ENCODE measurements around the gene SLC27A5. TPM values are rescaled to one million over a fixed set of nuclear protein-coding genes. Genes with fewer than 3 reads are reported as not detected.

Gene SLC27A5
- total RNA-seq, 1 experiment from 2014 or later, result 17.1 TPM

DNA sequence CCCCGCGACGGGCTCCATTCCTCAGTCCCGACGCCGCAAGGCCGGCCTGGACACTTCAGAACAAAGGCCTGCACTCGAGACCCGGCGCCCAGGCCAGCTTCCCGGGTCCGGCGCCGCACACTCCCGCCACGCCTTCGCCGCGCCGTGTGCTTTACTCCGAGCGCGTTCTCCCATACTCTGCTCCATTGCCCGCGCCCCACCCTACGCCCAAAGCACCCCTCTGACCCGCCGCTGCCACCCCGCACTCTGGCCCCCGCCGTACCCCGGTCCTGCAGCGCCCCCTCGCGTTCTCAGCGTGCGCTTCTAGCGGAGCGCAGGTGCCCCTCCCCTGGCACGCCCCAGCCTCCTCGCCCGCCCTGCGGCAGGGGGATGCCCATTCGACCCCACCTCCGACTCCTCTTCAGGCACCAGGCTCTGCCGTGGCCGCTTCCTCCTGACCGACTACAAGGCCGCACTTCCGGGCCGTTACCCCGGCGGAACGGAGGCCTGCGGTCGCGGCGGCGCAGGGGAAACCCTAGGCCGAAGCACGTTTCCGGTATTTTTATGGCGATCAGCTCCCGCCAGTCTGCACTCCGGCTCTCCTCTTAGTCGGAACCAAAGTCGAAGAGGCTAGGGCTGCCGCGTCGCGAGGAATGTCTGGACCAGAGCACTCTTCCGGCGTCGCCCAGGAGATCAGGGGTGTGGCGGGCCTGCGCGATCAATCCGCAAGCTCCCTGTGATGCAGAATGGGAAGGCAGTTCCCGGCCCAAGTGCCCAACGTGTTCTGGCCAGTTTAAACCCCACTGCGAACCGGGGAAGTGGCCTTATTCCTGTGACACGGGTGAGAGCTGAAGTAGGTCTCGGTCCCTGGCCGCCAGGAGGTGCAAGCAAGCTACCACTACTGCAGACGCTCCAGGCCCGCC, 7.8 kb upstream of the SLC27A5 start, which contains the start of gene ZBTB45:
Gene ZBTB45, minus strand, starts transcription at position 456 of the 902 bp plus-strand sequence. CDS start 2,137 bp downstream, outside the sequence.
- H4K5ac ChIP-seq (ENCODE audit: insufficient read length, low read depth, low read length), result peak within 1 kb of the TSS; percentile 19
- no peak within 1 kb of the TSS for H2BK15ac ChIP-seq (ENCODE audit: low read depth, low read length)
- H2BK5ac ChIP-seq (ENCODE audit: insufficient read length, low read length), result no peak within 1 kb of the TSS
- peak within 1 kb of the TSS; percentile 96 for H3K14ac ChIP-seq (ENCODE audit: insufficient read depth, low read length)
- peaks cover 9 to 19% (median 13%) of the 10 kb centered on the region in 3 experiments for H3K36me3 Mint-ChIP-seq (ENCODE audit: insufficient read depth in 1 of 3, low read depth in 3 of 3)
- H3K79me1 ChIP-seq (ENCODE audit: insufficient read depth, low read depth, low read length, poor library complexity, severe bottlenecking), result no peaks in the 10 kb centered on the region
- no peak within 1 kb of the TSS for H4K91ac ChIP-seq (ENCODE audit: insufficient read length, low read depth, low read length)
- H3K56ac ChIP-seq (ENCODE audit: insufficient read length, low read depth, low read length), result no peak within 1 kb of the TSS
- peak; percentile 95 for DNase-seq
- peaks cover 0 to 3% of the 10 kb centered on the region in 2 experiments; a peak in 1 of 5 replicates for H3K9me3 Mint-ChIP-seq
- peaks cover 2% of the 10 kb centered on the region; the same call in 1 of the 2 replicates for H3K79me2 ChIP-seq (ENCODE audit: insufficient read depth, low read length)
- H3K4me1 Mint-ChIP-seq, result peaks cover 46 to 48% of the 10 kb centered on the region in 2 experiments
- H3K23ac ChIP-seq (ENCODE audit: insufficient read length, low read depth, low read length), result no peak within 1 kb of the TSS
- peak within 1 kb of the TSS; percentile 91 to 96 for H3K4me3 Mint-ChIP-seq
- no peak within 1 kb of the TSS for H2BK12ac ChIP-seq (ENCODE audit: insufficient read length, low read depth, low read length)
- H3K18ac ChIP-seq (ENCODE audit: insufficient read length, low read depth, low read length), result peak within 1 kb of the TSS; percentile 95
- H4K8ac ChIP-seq (replicated peaks; ENCODE audit: insufficient read length, low read depth, low read length), result no peak within 1 kb of the TSS
- H3T11ph ChIP-seq (ENCODE audit: low read length), result no peak within 1 kb of the TSS
- peak within 1 kb of the TSS; percentile 85 for H3K4me2 ChIP-seq (ENCODE audit: insufficient read depth, insufficient read length, low read length)
- H3K9me3 ChIP-seq (ENCODE audit: control insufficient read depth, low read depth, low read length), result no peaks in the 10 kb centered on the region
- H3K9ac ChIP-seq (ENCODE audit: extremely low read depth, insufficient read length, low read length), result peak within 1 kb of the TSS; percentile 96
- H3K4me1 ChIP-seq (ENCODE audit: insufficient read depth, low read length), result no peaks in the 10 kb centered on the region; the same call in 1 of the 2 replicates
- H3K27me3 ChIP-seq (ENCODE audit: insufficient read depth, low read length), result no peaks in the 10 kb centered on the region
- TF ChIP-seq, protein P1, sequence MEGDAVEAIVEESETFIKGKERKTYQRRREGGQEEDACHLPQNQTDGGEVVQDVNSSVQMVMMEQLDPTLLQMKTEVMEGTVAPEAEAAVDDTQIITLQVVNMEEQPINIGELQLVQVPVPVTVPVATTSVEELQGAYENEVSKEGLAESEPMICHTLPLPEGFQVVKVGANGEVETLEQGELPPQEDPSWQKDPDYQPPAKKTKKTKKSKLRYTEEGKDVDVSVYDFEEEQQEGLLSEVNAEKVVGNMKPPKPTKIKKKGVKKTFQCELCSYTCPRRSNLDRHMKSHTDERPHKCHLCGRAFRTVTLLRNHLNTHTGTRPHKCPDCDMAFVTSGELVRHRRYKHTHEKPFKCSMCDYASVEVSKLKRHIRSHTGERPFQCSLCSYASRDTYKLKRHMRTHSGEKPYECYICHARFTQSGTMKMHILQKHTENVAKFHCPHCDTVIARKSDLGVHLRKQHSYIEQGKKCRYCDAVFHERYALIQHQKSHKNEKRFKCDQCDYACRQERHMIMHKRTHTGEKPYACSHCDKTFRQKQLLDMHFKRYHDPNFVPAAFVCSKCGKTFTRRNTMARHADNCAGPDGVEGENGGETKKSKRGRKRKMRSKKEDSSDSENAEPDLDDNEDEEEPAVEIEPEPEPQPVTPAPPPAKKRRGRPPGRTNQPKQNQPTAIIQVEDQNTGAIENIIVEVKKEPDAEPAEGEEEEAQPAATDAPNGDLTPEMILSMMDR (conservative IDR thresholded peaks at IDR 0.05), result peak; percentile 68
- H3K27me3 Mint-ChIP-seq (ENCODE audit: low read depth), result no peaks in the 10 kb centered on the region
- H3K27ac Mint-ChIP-seq, result peak within 1 kb of the TSS; percentile 75 to 100 (median 99)
- H2AFZ ChIP-seq (ENCODE audit: low read length), result no peak within 1 kb of the TSS
- H4K20me1 ChIP-seq (ENCODE audit: control insufficient read depth, insufficient read depth, insufficient read length), result no peaks in the 10 kb centered on the region
- H2BK20ac ChIP-seq (ENCODE audit: low read depth, low read length, poor library complexity, severe bottlenecking), result no peak within 1 kb of the TSS
- WGBS (ENCODE audit: extremely low coverage, insufficient read length, low lambda C conversion rate), result no CpG with 5 or more reads among the region's 87 CpGs
- H3K4ac ChIP-seq (ENCODE audit: low read depth, low read length), result no peak within 1 kb of the TSS; the same call in 1 of the 2 replicates
- peak within 1 kb of the TSS; percentile 69 for H3K27ac ChIP-seq (ENCODE audit: insufficient read length, low read depth, low read length)
- peaks cover 20% of the 10 kb centered on the region for H3K23me2 ChIP-seq (ENCODE audit: insufficient read length, low read depth, low read length, poor library complexity, severe bottlenecking)
- H2AK5ac ChIP-seq (ENCODE audit: insufficient read length, low read length), result no peak within 1 kb of the TSS
- H2BK120ac ChIP-seq (ENCODE audit: low read depth, low read length, poor library complexity, severe bottlenecking), result no peak within 1 kb of the TSS
